HEK293T (cell line): ENCODE results near the gene SRA1.

Experiments used
- CTBP1 ChIP-seq: fragments of 450-650 bp; IDR thresholded peaks from 2 replicates; pipeline ENCODE4 v1.6.1; 2016; ENCODE audit warnings: borderline replicate concordance
- ELF4 ChIP-seq: fragments of 450-650 bp; IDR thresholded peaks from 2 replicates; pipeline ENCODE4 v1.6.1; 2017; ENCODE audit warnings: antibody characterized with exemption
- FOXA1 ChIP-seq: fragments of 450-650 bp; IDR thresholded peaks from 2 replicates; pipeline ENCODE4 v1.6.1; 2016; ENCODE audit warnings: mild to moderate bottlenecking
- FOXK2 ChIP-seq: fragments of 450-650 bp; IDR thresholded peaks from 2 replicates; pipeline ENCODE4 v1.6.1; 2016; ENCODE audit warnings: mild to moderate bottlenecking
- FOXM1 ChIP-seq: fragments of 450-650 bp; IDR thresholded peaks from 2 replicates; pipeline ENCODE4 v1.6.1; 2017; ENCODE audit warnings: mild to moderate bottlenecking, borderline replicate concordance
- L3MBTL2 ChIP-seq: fragments of 450-650 bp; conservative IDR thresholded peaks from 2 replicates; pipeline ENCODE4 v1.6.1; 2016; ENCODE audit warnings: mild to moderate bottlenecking
- LEF1 ChIP-seq: fragments of 450-650 bp; IDR thresholded peaks from 2 replicates; pipeline ENCODE4 v1.6.1; 2017; ENCODE audit warnings: mild to moderate bottlenecking, borderline replicate concordance
- NFRKB ChIP-seq: fragments of 450-650 bp; IDR thresholded peaks from 2 replicates; pipeline ENCODE4 v1.6.1; 2016; ENCODE audit warnings: mild to moderate bottlenecking, moderate library complexity
- PKNOX1 ChIP-seq: fragments of 450-650 bp; IDR thresholded peaks from 2 replicates; pipeline ENCODE4 v1.6.1; 2016
- SP1 ChIP-seq: fragments of 450-650 bp; IDR thresholded peaks from 2 replicates; pipeline ENCODE4 v1.6.1; 2017
- SUZ12 ChIP-seq: fragments of 450-650 bp; IDR thresholded peaks from 2 replicates; pipeline ENCODE4 v1.6.1; 2016; ENCODE audit warnings: mild to moderate bottlenecking
- ZNF384 ChIP-seq: fragments of 450-650 bp; IDR thresholded peaks from 2 replicates; pipeline ENCODE4 v1.6.1; 2016

- no peak for TF ChIP-seq SUZ12
- TF ChIP-seq SP1: no peak
- TF ChIP-seq FOXM1: no peak
- TF ChIP-seq ZNF384: no peak
- TF ChIP-seq CTBP1: no peak
- TF ChIP-seq FOXK2: no peak
- no peak for TF ChIP-seq LEF1
- TF ChIP-seq NFRKB: no peak
- no peak for TF ChIP-seq PKNOX1
- no peak for TF ChIP-seq FOXA1
- no peak for TF ChIP-seq ELF4
- TF ChIP-seq L3MBTL2: no peak
Measured at GRCh38 chr5:140570058-140570457, 12.8 kb upstream of the SRA1 start.
